GM19455 (cell line): Measurements from ENCODE around the gene CD163.
"Not testable (repeated sequence)": the region's sequence is repeated elsewhere in the genome, so short reads cannot be mapped to it uniquely, and the experiment has no call there.

ENCODE experiments used
- ATAC-seq: cut with Tn5 transposase; IDR thresholded peaks from one replicate; pipeline ENCODE4 v1.9.1; 2021; ENCODE audit not compliant: unreplicated experiment

Gene CD163

DNA sequence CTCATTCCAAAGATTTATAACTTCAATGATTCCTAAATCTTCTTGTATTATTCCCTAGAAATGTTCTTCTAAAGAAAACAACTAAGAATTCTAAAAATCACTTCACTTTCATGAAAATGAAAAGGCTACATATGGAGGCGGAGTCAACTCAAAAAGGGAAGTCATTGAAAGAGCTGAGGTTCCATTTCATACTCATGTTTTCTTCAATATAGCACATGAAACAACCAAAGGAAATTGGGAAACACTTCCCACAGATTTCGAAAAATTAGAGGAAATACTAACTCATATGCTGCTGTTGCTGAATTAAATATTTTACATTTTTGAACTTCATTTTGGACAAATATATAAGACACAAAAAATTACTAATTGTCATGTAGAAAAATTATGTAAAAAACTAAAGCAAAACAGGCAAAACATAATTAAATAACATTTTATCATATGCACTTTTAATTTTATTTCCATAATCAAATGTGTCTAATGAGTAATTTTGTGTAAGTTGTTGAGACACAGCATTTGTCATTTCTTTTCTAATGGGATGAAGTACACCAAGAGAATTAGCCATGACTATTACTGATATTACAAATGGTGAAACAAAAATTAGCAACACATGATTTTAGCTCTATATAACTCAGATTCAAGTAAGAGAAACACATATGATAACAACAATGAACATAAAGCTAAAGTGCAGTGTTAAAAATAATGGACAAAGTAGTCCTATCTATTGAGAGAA, at the start of gene CD163:
Gene CD163 (minus strand): TSS at position 92 of the 730 bp plus-strand sequence. CDS start 87 bp downstream, at position 5.
- ATAC-seq: no peak

DNA sequence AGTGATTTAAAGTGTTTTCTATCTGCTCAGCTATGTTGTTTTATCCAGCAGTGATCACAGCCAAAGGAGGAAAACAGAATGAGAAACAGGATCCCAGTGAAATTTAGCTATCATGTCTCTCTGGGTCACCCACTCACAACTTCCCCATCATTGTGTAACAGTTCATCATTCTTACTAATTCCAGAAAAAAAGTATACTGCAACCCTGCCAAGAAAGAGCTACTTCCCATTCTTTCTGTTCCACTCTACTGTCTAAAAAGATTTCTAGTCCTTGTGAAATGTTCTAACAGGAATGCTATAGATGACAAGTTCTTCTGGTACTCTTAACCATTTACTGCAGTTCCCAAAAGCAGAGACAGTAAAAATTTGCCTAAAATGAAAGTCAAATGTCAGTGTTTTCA, 39.2 kb upstream of the CD163 start:
- ATAC-seq: no peak

DNA sequence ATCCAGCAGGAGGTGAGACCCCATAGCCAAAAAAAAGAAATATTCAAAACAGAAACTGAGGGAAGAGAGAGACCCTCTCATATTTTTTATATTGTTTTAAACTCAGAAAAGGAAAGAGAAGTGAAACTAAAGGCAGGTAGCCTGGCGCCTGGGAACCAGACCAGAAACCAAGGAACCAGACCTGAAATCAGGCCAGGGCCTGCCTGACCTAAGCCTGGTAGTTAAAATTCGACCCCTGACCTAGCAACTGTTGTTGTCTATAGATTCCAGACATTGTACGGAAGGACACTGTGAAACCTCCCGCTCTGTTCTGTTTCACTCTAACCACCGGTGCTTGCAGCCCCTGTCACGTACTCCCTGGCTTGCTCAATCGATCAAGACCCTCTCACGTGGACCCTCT, 38.5 kb upstream of the CD163 start:
- no peak for ATAC-seq

DNA sequence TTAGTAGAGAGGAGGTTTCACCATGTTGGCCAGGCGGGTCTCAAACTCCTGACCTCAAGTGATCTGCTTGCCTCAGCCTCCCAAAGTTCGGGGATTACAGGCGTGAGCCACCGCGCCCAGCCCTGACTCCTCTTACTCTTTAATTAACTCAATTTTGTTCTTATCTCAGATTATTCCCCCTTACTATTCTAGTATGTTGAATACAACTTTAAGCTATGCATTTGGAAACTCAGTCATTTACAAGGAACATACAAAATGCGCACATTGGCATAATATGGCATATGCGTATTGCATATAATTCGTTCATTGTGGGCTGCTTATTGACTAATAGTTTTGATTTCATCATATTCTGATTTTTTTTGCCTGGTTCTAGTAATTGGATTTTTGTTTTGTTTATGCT, 10.8 kb upstream of the CD163 start:
- ATAC-seq: no peak

DNA sequence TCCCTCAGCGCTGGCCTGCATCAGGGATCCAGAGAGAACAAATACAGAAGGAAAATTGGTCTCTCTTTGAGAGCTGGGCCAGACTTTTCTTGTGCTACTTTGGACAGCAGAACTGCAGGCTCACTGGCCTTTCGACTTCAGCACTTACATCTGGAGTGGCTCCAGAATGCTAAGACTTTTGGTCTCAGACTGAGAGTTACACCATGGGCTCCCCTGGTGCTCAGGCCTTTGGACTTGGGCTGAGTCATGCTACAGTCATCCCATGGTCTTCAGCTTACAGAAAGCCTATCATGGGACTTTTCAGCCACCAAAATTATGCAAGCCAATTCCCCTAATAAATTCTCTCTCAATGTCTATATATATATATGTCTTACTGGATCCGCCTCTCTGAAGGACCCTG, 9.0 kb upstream of the CD163 start:
- no peak for ATAC-seq

DNA sequence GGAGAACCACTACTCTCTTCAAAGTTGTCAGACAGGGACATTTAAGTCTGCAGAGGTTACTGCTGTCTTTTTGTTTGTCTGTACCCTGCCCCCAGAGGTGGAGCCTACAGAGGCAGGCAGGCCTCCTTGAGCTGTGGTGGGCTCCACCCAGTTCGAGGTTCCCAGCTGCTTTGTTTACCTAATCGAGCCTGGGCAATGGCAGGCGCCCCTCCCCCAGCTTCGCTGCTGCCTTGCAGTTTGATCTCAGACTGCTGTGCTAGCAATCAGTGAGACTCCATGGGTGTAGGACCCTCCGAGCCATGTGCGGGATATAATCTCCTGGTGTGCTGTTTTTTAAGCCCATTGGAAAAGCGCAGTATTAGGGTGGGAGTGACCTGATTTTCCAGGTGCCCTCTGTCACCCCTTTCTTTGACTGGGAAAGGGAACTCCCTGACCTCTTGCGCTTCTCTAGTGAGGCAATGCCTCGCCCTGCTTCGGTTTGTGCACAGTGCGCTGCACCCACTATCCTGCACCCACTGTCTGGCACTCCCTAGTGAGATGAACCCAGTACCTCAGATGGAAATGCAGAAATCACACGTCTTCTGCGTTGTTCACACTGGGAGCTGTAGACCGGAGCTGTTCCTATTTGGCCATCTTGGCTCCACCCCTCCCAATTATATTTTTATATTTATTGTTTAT, 6.4 kb upstream of the CD163 start:
- ATAC-seq: not testable (repeated sequence)

DNA sequence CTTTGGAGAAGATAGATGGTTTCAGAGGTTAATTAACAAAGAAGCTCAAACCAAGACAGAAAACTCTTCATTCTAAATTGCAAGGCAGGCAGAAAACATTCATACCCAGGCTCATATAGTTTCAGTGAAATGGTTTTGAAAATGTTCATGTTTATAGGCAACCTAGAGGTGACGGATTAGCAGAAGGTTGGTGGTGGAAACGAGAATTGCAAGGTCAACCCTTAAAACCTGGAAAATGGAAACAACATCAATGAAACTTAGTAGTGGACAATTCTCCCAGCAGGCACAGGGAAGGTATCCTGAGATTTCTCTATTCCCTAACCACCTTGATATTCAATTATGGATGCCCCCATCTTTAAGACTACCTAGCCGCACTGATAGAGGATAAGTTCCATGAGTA, 965 bp downstream of the CD163 start:
- ATAC-seq: no peak

DNA sequence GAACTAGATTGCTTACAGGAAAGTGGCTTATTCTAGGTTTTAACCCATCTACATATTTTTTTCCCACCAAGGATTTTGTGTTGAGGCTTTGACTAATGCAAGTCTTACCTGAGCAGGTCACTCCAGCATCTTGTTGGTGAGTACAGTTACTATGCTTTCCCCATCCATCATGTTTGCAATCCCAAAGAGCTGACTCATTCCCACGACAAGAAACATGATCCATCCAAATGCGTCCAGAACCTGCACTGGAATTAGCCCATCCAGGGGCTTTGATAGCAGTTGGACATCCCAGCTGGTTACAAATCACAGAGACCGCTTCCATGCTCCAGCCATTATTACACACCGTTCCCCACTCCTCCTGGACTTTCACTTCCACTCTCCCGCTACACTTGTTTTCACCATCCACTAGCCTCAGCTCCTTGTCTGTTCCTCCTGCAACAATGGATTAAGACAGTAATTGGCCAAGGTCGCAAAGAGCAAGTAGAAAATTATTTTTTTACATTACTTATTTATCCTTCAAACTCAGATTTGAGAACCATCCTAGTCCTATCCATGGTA, 2.5 kb downstream of the CD163 start:
- no peak for ATAC-seq

DNA sequence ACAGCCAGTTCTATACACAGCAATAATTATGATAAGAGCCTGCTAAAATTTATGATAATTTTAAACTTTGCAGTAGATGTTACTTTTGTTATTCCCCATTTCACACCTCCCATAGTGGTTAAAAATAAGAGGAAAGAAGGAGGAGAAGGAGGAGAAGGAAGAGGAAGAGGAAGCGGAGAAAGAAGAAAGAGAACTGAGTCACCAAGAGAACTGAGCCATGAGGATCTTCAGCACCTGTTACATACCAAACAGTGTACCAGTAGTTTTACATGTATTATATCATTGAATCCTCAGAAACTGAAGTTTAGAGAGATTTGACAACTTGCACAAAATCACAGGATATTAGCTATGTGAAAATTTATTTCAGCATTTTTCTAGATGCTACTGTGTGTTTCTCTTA, 3.9 kb downstream of the CD163 start:
- ATAC-seq: no peak

DNA sequence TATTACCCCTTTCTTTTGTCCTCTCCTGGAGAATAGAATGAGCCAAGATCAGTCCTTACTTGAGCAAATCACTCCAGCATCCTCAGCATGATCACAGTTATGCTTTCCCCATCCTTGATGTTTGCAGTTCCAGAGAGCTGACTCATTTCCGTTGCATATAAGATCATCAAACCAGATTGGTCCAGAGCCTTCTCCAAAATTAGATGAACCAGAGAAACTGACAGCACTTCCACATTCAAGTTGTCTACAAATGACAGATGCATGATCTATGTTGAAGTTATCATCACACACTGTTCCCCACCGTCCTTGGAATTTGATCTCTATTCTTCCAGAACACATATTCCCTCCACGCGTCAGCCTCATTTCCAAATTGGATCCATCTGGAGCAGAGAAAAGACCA, 4.8 kb downstream of the CD163 start:
- ATAC-seq: no peak

DNA sequence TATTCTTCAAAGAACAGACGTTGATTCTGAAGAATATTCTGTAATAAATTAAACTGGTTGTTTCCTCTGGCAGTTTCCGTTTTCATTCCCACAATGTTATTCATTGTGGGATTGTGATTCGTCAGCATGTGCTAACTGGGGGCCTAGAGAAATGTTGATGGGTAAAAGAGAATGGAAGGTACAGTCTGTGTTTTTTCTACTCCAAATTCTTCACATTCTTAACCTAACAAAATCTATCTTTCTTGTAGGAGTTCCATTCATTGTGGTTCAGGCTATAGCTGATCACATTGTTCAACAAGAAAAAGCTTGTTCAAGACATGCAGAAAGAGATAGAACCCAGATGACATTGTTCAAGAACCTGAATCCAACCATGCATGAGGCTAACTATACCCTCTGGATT, 5.9 kb downstream of the CD163 start:
- ATAC-seq: no peak

DNA sequence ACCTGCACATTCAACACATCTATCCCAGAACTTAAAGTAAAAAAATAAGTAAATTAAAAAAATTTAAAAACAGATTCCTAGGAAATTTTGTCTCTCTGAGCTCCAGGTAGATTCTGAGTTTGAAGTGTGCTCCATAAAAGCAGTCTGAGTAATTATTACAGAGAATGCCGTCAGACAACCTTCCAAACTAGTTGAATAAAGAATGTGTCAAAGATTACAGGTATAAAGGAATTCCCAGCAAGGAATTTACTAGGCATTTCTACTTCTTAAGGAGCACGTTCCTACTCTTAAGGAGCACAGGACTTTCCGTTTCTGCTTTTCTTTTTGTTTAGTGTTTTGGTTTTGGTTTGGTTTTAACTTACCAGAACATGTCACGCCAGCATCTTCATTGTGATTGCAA, 7.1 kb downstream of the CD163 start:
- no peak for ATAC-seq

DNA sequence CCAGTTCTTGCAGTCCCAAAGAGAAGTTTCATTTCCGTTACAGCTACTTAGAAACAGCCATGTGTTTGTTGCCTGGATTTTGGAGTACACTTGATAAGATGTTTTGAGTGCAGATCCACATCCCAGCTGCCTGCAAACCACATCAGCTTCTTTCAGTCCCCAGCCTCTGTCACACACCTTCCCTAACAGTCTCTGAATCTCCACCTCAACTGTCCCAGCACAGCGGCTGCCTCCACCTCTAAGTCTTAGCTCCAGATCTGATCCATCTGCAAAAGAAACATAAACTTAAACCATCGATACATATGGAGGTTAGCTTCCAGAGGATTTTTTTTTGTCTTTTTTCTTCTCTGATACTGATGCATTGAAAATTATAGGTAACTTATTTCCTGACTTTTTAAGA, 8.4 kb downstream of the CD163 start:
- ATAC-seq: no peak

DNA sequence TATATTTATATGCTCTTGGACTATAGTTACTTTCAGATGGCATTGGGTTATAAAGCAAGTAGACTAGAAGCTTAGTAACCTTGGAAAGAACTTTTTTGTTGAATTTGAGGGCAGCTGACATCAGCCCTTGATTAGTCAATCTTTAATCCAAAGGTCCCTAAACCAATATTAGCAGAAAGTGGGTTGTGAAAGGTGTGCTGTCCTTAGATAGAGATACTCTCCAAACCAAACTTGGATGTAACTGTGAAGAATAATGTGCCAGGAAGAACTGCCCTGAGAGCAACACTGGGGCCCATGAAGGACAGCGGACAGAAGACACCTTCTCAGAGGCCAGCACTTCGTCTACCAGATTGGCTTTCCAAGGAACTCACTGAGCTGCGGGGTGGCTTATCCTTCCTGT, 10.6 kb downstream of the CD163 start:
- no peak for ATAC-seq

DNA sequence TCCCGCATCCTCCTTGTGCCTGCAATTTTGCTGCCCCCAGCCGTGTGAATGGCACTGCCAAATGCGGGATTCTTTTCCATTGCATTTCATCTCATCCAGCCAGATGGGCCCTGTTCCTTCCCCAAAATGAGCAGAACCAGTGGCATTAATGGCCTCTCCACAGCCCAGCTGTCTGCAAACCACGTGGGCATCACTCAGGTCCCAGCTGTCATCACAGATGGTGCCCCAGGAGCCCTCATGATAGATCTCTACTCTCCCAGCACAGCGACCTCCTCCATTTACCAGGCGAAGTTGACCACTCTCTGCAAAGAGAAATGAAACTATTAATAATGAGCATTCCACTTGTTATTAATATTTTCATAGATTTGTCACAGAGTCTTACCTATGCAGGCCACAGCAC, 17.1 kb downstream of the CD163 start:
- no peak for ATAC-seq

DNA sequence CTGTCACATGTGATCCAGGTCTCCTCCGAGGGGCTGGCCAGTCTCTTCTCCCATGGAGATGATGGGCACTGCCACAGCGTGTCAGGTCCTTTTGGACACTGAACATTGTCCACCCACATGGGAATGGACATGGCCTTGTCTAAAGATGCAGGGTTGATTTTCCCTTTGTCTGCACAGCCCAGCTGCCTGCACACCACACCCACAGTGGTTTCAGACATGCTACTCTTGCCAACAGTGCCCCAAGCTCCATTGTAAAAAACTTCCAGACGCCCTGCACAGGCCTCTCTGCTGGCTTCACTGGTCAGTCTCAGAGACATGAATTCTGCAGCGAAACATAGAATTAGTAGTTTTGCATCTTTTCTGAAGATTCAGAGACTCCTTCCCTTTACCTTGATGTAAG, 18.5 kb downstream of the CD163 start:
- ATAC-seq: no peak

DNA sequence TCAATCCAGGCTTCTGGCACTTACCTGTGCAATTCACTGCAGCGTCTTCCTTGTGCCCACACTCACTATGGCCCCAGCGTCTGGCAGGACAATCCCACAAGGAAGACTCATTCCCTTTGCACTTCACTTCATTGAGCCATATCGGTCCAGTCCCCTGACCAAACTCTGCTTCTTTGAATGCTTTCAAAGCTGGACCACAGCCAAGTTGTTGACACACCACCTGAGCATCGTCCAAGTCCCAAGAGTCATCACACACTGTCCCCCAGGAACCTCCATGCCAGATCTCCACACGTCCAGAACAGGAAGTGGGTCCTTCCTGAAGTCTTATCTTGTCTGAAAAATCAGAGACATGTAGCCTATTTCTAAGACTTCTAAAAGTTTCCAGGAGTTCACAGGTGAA, 20.2 kb downstream of the CD163 start:
- no peak for ATAC-seq

DNA sequence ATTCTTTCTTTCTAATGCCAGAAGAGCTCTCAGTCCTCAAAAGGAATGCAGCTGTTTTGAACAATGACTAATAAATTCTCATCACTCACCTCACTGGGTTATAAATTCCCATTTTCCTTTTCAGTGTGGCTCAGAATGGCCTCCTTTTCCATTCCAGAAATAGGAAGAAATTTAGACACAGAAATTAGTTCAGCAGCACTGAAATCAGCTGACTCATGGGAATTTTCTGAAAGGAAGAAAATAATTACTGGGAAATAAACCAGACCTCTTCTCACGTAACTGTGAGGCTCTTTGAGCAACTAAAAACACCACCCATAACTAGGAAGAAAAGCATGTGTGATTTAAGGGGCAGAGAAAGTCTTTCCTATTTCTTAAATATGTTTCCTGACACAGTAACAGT, 23.8 kb downstream of the CD163 start:
- no peak for ATAC-seq

DNA sequence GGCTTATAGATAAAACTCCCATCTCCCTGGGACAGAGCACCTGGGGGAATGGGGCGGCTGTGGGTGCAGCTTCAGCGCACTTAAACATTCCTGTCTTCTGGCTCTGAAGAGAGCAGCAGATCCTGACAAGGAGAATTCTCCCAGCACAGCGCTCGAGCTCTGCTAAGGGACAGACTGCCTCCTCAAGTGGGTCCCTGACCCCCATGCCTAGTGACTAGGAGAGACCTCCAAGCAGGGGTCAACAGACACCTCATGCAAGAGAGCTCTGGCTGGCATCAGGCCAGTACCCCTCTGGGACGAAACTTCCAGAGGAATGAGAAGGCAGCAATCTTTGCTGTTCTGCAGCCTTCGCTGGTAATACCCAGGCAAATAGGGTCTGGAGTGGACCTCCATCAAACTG, 31.5 kb downstream of the CD163 start:
- no peak for ATAC-seq

DNA sequence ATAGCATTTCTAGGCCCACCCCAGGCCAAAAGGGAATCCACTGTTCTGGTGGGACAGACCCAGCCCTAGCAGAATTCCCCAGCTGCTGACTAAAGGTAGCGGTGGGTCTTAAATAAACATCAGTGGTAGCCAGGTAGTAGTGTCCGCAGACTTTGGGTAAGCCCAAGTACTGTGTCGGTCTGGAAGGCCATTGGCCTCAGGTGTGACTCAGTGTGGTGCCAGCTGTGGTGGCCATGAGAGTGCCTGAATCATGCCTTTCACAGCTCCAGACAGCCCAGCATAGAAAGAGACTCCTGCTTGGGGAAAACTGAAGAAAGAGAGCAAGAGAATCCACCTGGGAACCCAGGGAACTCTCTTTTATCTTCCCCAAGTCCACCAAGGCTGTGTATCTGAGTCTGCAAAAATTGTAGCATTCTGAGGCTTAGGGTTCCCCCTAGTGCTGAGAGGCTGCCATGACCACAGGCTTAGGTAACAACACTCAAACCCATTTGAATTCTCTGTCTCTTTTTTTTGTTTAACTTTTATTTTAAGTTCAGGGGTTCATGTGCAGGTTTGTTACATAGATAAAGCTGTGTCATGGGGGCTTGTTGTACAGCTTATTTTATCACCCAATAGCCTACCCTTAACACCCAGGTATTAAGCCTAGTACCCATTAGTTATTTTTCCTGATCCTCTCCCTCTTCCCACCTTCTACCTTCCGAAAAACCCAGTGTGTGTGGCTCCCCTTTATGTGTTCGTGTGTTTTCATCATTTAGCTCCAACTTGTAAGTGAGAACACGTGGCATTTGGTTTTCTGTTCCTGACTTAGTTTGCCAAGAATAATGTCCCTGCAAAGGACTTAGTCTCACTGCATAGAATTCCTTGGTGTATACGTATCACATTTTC, 43.0 kb downstream of the CD163 start:
- no peak for ATAC-seq

DNA sequence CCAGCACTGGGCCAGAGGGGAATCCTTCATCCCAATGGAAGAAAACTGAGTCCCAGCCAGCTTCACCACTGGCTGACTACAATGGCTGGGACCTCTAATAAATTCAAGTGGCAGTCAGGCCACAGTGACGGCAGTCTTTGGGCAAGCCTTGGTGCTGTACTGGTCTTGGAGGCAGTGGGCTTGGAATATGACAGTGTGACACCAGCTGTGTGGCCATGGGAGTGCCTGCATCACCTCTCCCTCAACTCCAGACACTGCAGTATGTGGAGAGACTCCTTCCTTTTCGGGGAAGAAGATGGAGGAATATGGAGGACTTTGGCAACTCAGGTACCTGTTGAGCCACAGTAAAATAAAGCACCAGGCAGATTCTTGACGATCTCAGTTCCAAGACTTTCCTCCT, 43.6 kb downstream of the CD163 start:
- no peak for ATAC-seq

DNA sequence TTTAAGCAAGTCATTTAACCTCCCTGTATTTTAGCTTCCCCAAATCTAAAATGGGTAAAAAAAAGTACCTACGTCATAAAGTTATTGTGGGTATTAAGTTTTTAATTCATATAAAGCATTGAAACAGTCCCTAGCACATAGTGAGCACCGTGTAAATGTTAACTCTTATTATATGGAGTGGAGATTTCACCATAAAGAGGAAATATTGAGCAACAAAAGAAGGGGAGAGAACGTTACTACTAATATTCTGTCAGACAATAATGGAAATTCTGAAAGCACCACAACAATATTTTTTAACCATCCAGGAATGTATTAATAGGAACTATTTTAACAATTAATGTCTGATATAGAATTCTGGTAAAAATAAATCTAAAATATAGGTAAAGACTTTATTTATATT, 51.8 kb downstream of the CD163 start:
- ATAC-seq: no peak
